Gastrocnemius medialis (tissue), 4 donors: Measurements from ENCODE around the gene OTOF. TPM values are rescaled to one million over a fixed set of nuclear protein-coding genes. Genes with fewer than 3 reads are reported as not detected.
A peak's percentile ranks its signal among the peaks of the same experiment; 100 is the strongest.

ENCODE experiments used
- ATAC-seq, 2 donors: fragments of 150-250 bp; one replicate each; pipeline ENCODE4 v1.9.1; 2016
- DNase-seq, 2 donors: peaks; one replicate each; pipeline ENCODE4 v3.0.0-alpha.2; 2019
- H3K27ac ChIP-seq, 4 donors: fragments of 200-600 bp; sonication (generic); 1 replicate in 1 of 4; 2 replicates in 3 of 4; pipeline ENCODE4 v1.5.1; 2016 to 2018; ENCODE audit warnings: mild to moderate bottlenecking in 2 of 4, moderate library complexity in 1 of 4
- H3K27me3 ChIP-seq, 3 donors: fragments of 200-600 bp; sonication (generic) in 2 of 3; 1 replicate in 1 of 3; 2 replicates in 2 of 3; pipeline versions ENCODE4 v1.5.1 to v1.6.0; 2016 to 2019; ENCODE audit warnings: mild to moderate bottlenecking in 1 of 3, moderate library complexity in 1 of 3
- H3K36me3 ChIP-seq, 2 donors: fragments of 200-600 bp; sonication (generic) in 1 of 2; one replicate each; pipeline ENCODE4 v1.5.1; 2017 to 2018
- H3K4me1 ChIP-seq, 2 donors: fragments of 200-600 bp; sonication (generic) in 1 of 2; one replicate each; pipeline ENCODE4 v1.5.1; 2016 to 2017; ENCODE audit warnings: mild to moderate bottlenecking in 2 of 2
- H3K4me3 ChIP-seq, 4 donors: fragments of 200-600 bp; sonication (generic) in 3 of 4; 1 replicate in 1 of 4; 2 replicates in 3 of 4; pipeline ENCODE4 v1.5.1; 2016 to 2019; ENCODE audit warnings: mild to moderate bottlenecking in 2 of 4
- H3K9me3 ChIP-seq, 3 donors: fragments of 200-600 bp; sonication (generic) in 2 of 3; 1 replicate in 1 of 3; 2 replicates in 2 of 3; pipeline ENCODE4 v1.5.1; 2016 to 2019
- CTCF ChIP-seq, 5 experiments: fragments of 450-650 bp in 3 of 5; fragments of 200-600 bp in 2 of 5; sonication (generic) in 2 of 5; IDR thresholded peaks in 4 of 5; conservative IDR thresholded peaks in 1 of 5; 1 replicate in 4 of 5; 2 replicates in 1 of 5; pipeline ENCODE4 v1.5.1; 2016 to 2019; ENCODE audit warnings: antibody characterized with exemption in 5 of 5, mild to moderate bottlenecking in 3 of 5, moderate library complexity in 3 of 5
- POLR2A ChIP-seq, 2 donors: fragments of 450-650 bp; IDR thresholded peaks; one replicate each; pipeline ENCODE4 v1.6.1; 2017; ENCODE audit warnings: antibody characterized with exemption in 2 of 2, mild to moderate bottlenecking in 2 of 2, moderate library complexity in 2 of 2
- in situ Hi-C, 4 donors: fragments of 200-750 bp; cut with MboI; loops; one replicate each; pipeline versions ENCODE4 v1.15.0 to v1.8.0; 2017; ENCODE audit warnings: low sequenced_read_pairs in 4 of 4
- intact Hi-C: fragments of 100-400 bp; cut with DNase I; formaldehyde crosslinking; loops from one replicate; pipeline ENCODE4 v1.15.1; 2023; ENCODE audit warnings: low total_unique reads
- total RNA-seq, 4 donors: library from RNA; depleted of rRNA; stranded (reverse); fragments of >200 nt; gene quantifications; one replicate each; pipeline versions ENCODE4 v1.1.0 to v1.2.3, GENCODE V29; 2016

OTOF gene
- total RNA-seq, 4 donors from 2014 or later, result 0.09 to 0.46 TPM; not detected in 2

GRCh38 chr2:26483957-26484565 is 6.1 kb upstream of the OTOF start:
- H3K9me3 ChIP-seq, result no peaks in the 10 kb centered on the region
- intact Hi-C loops, result no loop called here
- peaks cover 23 to 30% of the 10 kb centered on the region in 2 donors for H3K4me1 ChIP-seq
- H3K27ac ChIP-seq, result peak overlapping the region; percentile 60 to 80 (median 76)
- in situ Hi-C loops, result no loop called here
- H3K27me3 ChIP-seq, result no peaks in the 10 kb centered on the region
- no peaks in the 10 kb centered on the region for H3K36me3 ChIP-seq
- H3K4me3 ChIP-seq, result peak overlapping the region in 1 of 4 donors; percentile 16
- DNase-seq, result peak; percentile 51 to 68
- ATAC-seq, result peak; percentile 95 to 96
- no peak for TF ChIP-seq POLR2A (IDR thresholded peaks at IDR 0.05)
- no peak for TF ChIP-seq CTCF (IDR thresholded peaks at IDR 0.05 in 4 of 5, conservative IDR thresholded peaks at IDR 0.05 in 1 of 5)

GRCh38 chr2:26483516-26483915 is 5.6 kb upstream of the OTOF start:
- H3K4me1 ChIP-seq, result peaks cover 23 to 30% of the 10 kb centered on the region in 2 donors
- peak overlapping the region; percentile 60 to 80 (median 76) for H3K27ac ChIP-seq
- H3K4me3 ChIP-seq, result peak overlapping the region in 2 of 4 donors; percentile 8 to 16
- H3K9me3 ChIP-seq, result no peaks in the 10 kb centered on the region
- H3K36me3 ChIP-seq, result no peaks in the 10 kb centered on the region
- DNase-seq (peak in 1 of 2 donors; percentile 67), ATAC-seq (peak; percentile 69 to 73)
- H3K27me3 ChIP-seq, result no peaks in the 10 kb centered on the region
- TF ChIP-seq POLR2A (IDR thresholded peaks at IDR 0.05), result no peak
- no peak for TF ChIP-seq CTCF (IDR thresholded peaks at IDR 0.05 in 4 of 5, conservative IDR thresholded peaks at IDR 0.05 in 1 of 5)
- in situ Hi-C loops, result no loop called here
- intact Hi-C loops, result no loop called here

- TF ChIP-seq CTCF (IDR thresholded peaks at IDR 0.05 in 4 of 5, conservative IDR thresholded peaks at IDR 0.05 in 1 of 5) (no peak), POLR2A (IDR thresholded peaks at IDR 0.05) (no peak)
- no peak for DNase-seq
- H3K4me1 ChIP-seq, result peaks cover 26 to 30% of the 10 kb centered on the region in 2 donors
These were observed 5.1 kb upstream of the OTOF start for GRCh38 chr2:26483027-26483326.

GRCh38 chr2:26482211-26483026 is 4.5 kb upstream of the OTOF start:
- in situ Hi-C loops, result no loop called here
- no peak for TF ChIP-seq POLR2A (IDR thresholded peaks at IDR 0.05)
- TF ChIP-seq CTCF (IDR thresholded peaks at IDR 0.05 in 4 of 5, conservative IDR thresholded peaks at IDR 0.05 in 1 of 5), result no peak
- ATAC-seq (no peak), DNase-seq (no peak)
- Histone ChIP-seq H3K36me3 (no peaks in the 10 kb centered on the region), H3K27me3 (no peaks in the 10 kb centered on the region), H3K9me3 (no peaks in the 10 kb centered on the region), H3K27ac (no peak overlapping the region), H3K4me1 (peaks cover 30 to 34% of the 10 kb centered on the region in 2 donors), H3K4me3 (no peak overlapping the region)
- intact Hi-C loops, result no loop called here

More at GRCh38 chr2:26483027-26483326, 5.1 kb upstream of the OTOF start:
- intact Hi-C loops, result no loop called here
- Histone ChIP-seq H3K36me3 (no peaks in the 10 kb centered on the region), H3K9me3 (no peaks in the 10 kb centered on the region), H3K4me3 (no peak overlapping the region), H3K27me3 (no peaks in the 10 kb centered on the region), H3K27ac (peak overlapping the region in 2 of 4 donors; percentile 75 to 80)
- ATAC-seq, result no peak
- in situ Hi-C loops, result no loop called here
